ENCODE measurements around the gene PRAC1.

Gene PRAC1

GRCh38 chr17:48746916-48747444 lies 24.7 kb upstream of the PRAC1 start:
- Histone ChIP-seq H3K36me3 (ENCODE audit: control insufficient read depth, insufficient read depth, low read length) (no peaks in the 10 kb centered on the region), H3K4me3 (ENCODE audit: extremely low read depth, insufficient read depth, low read length, poor library complexity, severe bottlenecking) (no peak overlapping the region), H3K4me1 (ENCODE audit: control insufficient read depth, insufficient read depth, low read length, poor library complexity, severe bottlenecking) (peaks cover 8% of the 10 kb centered on the region), H3K27ac (ENCODE audit: low read depth, low read length, severe bottlenecking) (no peak overlapping the region), H3K9me3 (ENCODE audit: control insufficient read depth, low read length) (no peaks in the 10 kb centered on the region)
- 0 to 1% methylated on average over 17 of the region's 21 CpGs for WGBS, 2 experiments (ENCODE audit: insufficient coverage in 2 of 2)

GRCh38 chr17:48745381-48746275 lies 23.3 kb upstream of the PRAC1 start:
- Histone ChIP-seq H3K36me3 (ENCODE audit: control insufficient read depth, insufficient read depth, low read length) (no peaks in the 10 kb centered on the region), H3K4me1 (ENCODE audit: control insufficient read depth, insufficient read depth, low read length, poor library complexity, severe bottlenecking) (peaks cover 8% of the 10 kb centered on the region), H3K27ac (ENCODE audit: low read depth, low read length, severe bottlenecking) (no peak overlapping the region), H3K4me3 (ENCODE audit: extremely low read depth, insufficient read depth, low read length, poor library complexity, severe bottlenecking) (no peak overlapping the region), H3K9me3 (ENCODE audit: control insufficient read depth, low read length) (no peaks in the 10 kb centered on the region)
- 45 to 50% methylated on average over 8 of the region's 12 CpGs for WGBS, 2 experiments (ENCODE audit: insufficient coverage in 2 of 2)

- Histone ChIP-seq H3K36me3 (ENCODE audit: control insufficient read depth, insufficient read depth, low read length) (no peaks in the 10 kb centered on the region), H3K9me3 (ENCODE audit: control insufficient read depth, low read length) (no peaks in the 10 kb centered on the region), H3K4me3 (ENCODE audit: extremely low read depth, insufficient read depth, low read length, poor library complexity, severe bottlenecking) (no peak overlapping the region), H3K27ac (ENCODE audit: low read depth, low read length, severe bottlenecking) (no peak overlapping the region), H3K4me1 (ENCODE audit: control insufficient read depth, insufficient read depth, low read length, poor library complexity, severe bottlenecking) (no peaks in the 10 kb centered on the region)
Measured at GRCh38 chr17:48740537-48740936, 18.2 kb upstream of the PRAC1 start.

GRCh38 chr17:48738803-48739526 lies 16.6 kb upstream of the PRAC1 start:
- no peaks in the 10 kb centered on the region for H3K36me3 ChIP-seq (ENCODE audit: control insufficient read depth, insufficient read depth, low read length)
- no peak overlapping the region for H3K27ac ChIP-seq (ENCODE audit: low read depth, low read length, severe bottlenecking)
- no peaks in the 10 kb centered on the region for H3K9me3 ChIP-seq (ENCODE audit: control insufficient read depth, low read length)
- H3K4me3 ChIP-seq (ENCODE audit: extremely low read depth, insufficient read depth, low read length, poor library complexity, severe bottlenecking), result no peak overlapping the region
- H3K4me1 ChIP-seq (ENCODE audit: control insufficient read depth, insufficient read depth, low read length, poor library complexity, severe bottlenecking), result no peaks in the 10 kb centered on the region
- WGBS, 2 experiments (ENCODE audit: insufficient coverage in 2 of 2), result 6 to 7% methylated on average over 24 to 30 of the region's 37 CpGs

GRCh38 chr17:48738424-48738802 lies 16.1 kb upstream of the PRAC1 start:
- no peaks in the 10 kb centered on the region for H3K4me1 ChIP-seq (ENCODE audit: control insufficient read depth, insufficient read depth, low read length, poor library complexity, severe bottlenecking)
- H3K4me3 ChIP-seq (ENCODE audit: extremely low read depth, insufficient read depth, low read length, poor library complexity, severe bottlenecking), result no peak overlapping the region
- 11 to 12% methylated on average over 9 to 10 of the region's 11 CpGs for WGBS, 2 experiments (ENCODE audit: insufficient coverage in 2 of 2)

GRCh38 chr17:48737330-48738043 lies 15.2 kb upstream of the PRAC1 start:
- Histone ChIP-seq H3K4me1 (ENCODE audit: control insufficient read depth, insufficient read depth, low read length, poor library complexity, severe bottlenecking) (no peaks in the 10 kb centered on the region), H3K36me3 (ENCODE audit: control insufficient read depth, insufficient read depth, low read length) (no peaks in the 10 kb centered on the region), H3K27ac (ENCODE audit: low read depth, low read length, severe bottlenecking) (no peak overlapping the region), H3K9me3 (ENCODE audit: control insufficient read depth, low read length) (no peaks in the 10 kb centered on the region), H3K4me3 (ENCODE audit: extremely low read depth, insufficient read depth, low read length, poor library complexity, severe bottlenecking) (no peak overlapping the region)
- WGBS, 2 experiments (ENCODE audit: insufficient coverage in 2 of 2), result 71 to 90% methylated on average over 4 of the region's 4 CpGs

More at GRCh38 chr17:48738424-48738802, 16.1 kb upstream of the PRAC1 start:
- Histone ChIP-seq H3K36me3 (ENCODE audit: control insufficient read depth, insufficient read depth, low read length) (no peaks in the 10 kb centered on the region), H3K9me3 (ENCODE audit: control insufficient read depth, low read length) (no peaks in the 10 kb centered on the region), H3K27ac (ENCODE audit: low read depth, low read length, severe bottlenecking) (no peak overlapping the region)

- Histone ChIP-seq H3K36me3 (ENCODE audit: control insufficient read depth, insufficient read depth, low read length) (no peaks in the 10 kb centered on the region), H3K4me1 (ENCODE audit: control insufficient read depth, insufficient read depth, low read length, poor library complexity, severe bottlenecking) (no peaks in the 10 kb centered on the region), H3K27ac (ENCODE audit: low read depth, low read length, severe bottlenecking) (no peak overlapping the region), H3K9me3 (ENCODE audit: control insufficient read depth, low read length) (no peaks in the 10 kb centered on the region), H3K4me3 (ENCODE audit: extremely low read depth, insufficient read depth, low read length, poor library complexity, severe bottlenecking) (no peak overlapping the region)
- 16 to 22% methylated on average over 6 to 7 of the region's 7 CpGs for WGBS, 2 experiments (ENCODE audit: insufficient coverage in 2 of 2)
Measured at GRCh38 chr17:48735062-48735351, 12.7 kb upstream of the PRAC1 start.

- Histone ChIP-seq H3K9me3 (ENCODE audit: control insufficient read depth, low read length) (no peaks in the 10 kb centered on the region), H3K36me3 (ENCODE audit: control insufficient read depth, insufficient read depth, low read length) (no peaks in the 10 kb centered on the region), H3K4me3 (ENCODE audit: extremely low read depth, insufficient read depth, low read length, poor library complexity, severe bottlenecking) (no peak overlapping the region), H3K4me1 (ENCODE audit: control insufficient read depth, insufficient read depth, low read length, poor library complexity, severe bottlenecking) (peaks cover 2% of the 10 kb centered on the region), H3K27ac (ENCODE audit: low read depth, low read length, severe bottlenecking) (no peak overlapping the region)
- 16 to 18% methylated on average over 10 to 12 of the region's 14 CpGs for WGBS, 2 experiments (ENCODE audit: insufficient coverage in 2 of 2)
Measured at GRCh38 chr17:48734333-48735061, 12.2 kb upstream of the PRAC1 start.

- Histone ChIP-seq H3K36me3 (ENCODE audit: control insufficient read depth, insufficient read depth, low read length) (no peaks in the 10 kb centered on the region), H3K9me3 (ENCODE audit: control insufficient read depth, low read length) (no peaks in the 10 kb centered on the region), H3K4me1 (ENCODE audit: control insufficient read depth, insufficient read depth, low read length, poor library complexity, severe bottlenecking) (peaks cover 8% of the 10 kb centered on the region), H3K4me3 (ENCODE audit: extremely low read depth, insufficient read depth, low read length, poor library complexity, severe bottlenecking) (no peak overlapping the region), H3K27ac (ENCODE audit: low read depth, low read length, severe bottlenecking) (no peak overlapping the region)
- WGBS, 2 experiments (ENCODE audit: insufficient coverage in 2 of 2), result 10 to 16% methylated on average over 11 to 16 of the region's 22 CpGs
Measured at GRCh38 chr17:48733632-48734328, 11.5 kb upstream of the PRAC1 start.

Measured in mesodermal cell (in vitro differentiated cells).